K562 (cell line): ENCODE results near the gene PREX1.

Experiments
- EP300 ChIP-seq: IDR thresholded peaks from 2 replicates; pipeline ENCODE4 v1.6.1; 2012; ENCODE audit warnings: low read length, improper control_type of control experiment
- NCOA1 ChIP-seq: fragments of 450-650 bp; IDR thresholded peaks from 2 replicates; pipeline ENCODE4 v1.6.1; 2016; ENCODE audit warnings: low read depth
- NFATC3 ChIP-seq: fragments of 450-650 bp; IDR thresholded peaks from 2 replicates; pipeline ENCODE4 v1.6.1; 2017; ENCODE audit warnings: mild to moderate bottlenecking
- SETDB1 ChIP-seq: IDR thresholded peaks from one replicate; pipeline ENCODE4 v1.6.1; 2012; ENCODE audit warnings: low read length, control low read depth, inconsistent platforms
- SREBF1 ChIP-seq: fragments of 150-350 bp; IDR thresholded peaks from 2 replicates; pipeline ENCODE4 v1.6.1; 2014; ENCODE audit warnings: antibody characterized with exemption, low read depth, low read length, borderline replicate concordance
- YY1 ChIP-seq, 3 experiments: IDR thresholded peaks; 2 replicates each; pipeline ENCODE4 v1.6.1; 2011; ENCODE audit warnings: low read length in 2 of 3, mild to moderate bottlenecking in 2 of 3, moderate library complexity in 2 of 3, borderline replicate concordance in 1 of 3, control low read depth in 1 of 3, low read depth in 1 of 3; ENCODE audit not compliant: insufficient read depth in 3 of 3, insufficient replicate concordance in 2 of 3, control insufficient read depth in 1 of 3, insufficient read length in 1 of 3; ENCODE audit errors: extremely low read depth in 1 of 3
- ZBTB1 ChIP-seq: sonication (generic); formaldehyde crosslinking; IDR thresholded peaks from 2 replicates; pipeline ENCODE4 v1.8.1; 2023; ENCODE audit warnings: missing genetic modification reagents, low read depth, mild to moderate bottlenecking, borderline replicate concordance
- TF ChIP-seq, protein P1 (sequence below), 3 experiments: IDR thresholded peaks in 2 of 3; conservative IDR thresholded peaks in 1 of 3; 2 replicates each; pipeline ENCODE4 v1.5.1; 2011 to 2012; ENCODE audit warnings: low read length in 3 of 3, mild to moderate bottlenecking in 3 of 3, control low read depth in 2 of 3, improper control_type of control experiment in 1 of 3, inconsistent platforms in 1 of 3, low read depth in 1 of 3, mixed read lengths in 1 of 3, moderate library complexity in 1 of 3; ENCODE audit not compliant: insufficient read depth in 2 of 3
- TF ChIP-seq, protein P2 (sequence below): fragments of 250-450 bp; sonication (Bioruptor Pico); IDR thresholded peaks from 2 replicates; pipeline ENCODE4 v1.4.0; 2020; ENCODE audit warnings: mild to moderate bottlenecking, moderate library complexity, borderline replicate concordance
- TF ChIP-seq, protein P3 (sequence below), 2 experiments: fragments of 450-650 bp; IDR thresholded peaks; 2 replicates each; pipeline ENCODE4 v1.6.1; 2016
- TF ChIP-seq, protein P4 (sequence below): sonication (generic); formaldehyde crosslinking; IDR thresholded peaks from 2 replicates; pipeline ENCODE4 v1.8.0; 2023; ENCODE audit warnings: mild to moderate bottlenecking, missing genetic modification reagents
- TF ChIP-seq, protein P5 (sequence below), 2 experiments: fragments of 450-650 bp; formaldehyde crosslinking in 1 of 2; IDR thresholded peaks; 2 replicates each; pipeline versions ENCODE4 v1.4.0 to v1.6.1; 2014 to 2020; ENCODE audit warnings: mild to moderate bottlenecking in 2 of 2, borderline replicate concordance in 1 of 2, low read depth in 1 of 2
- TF ChIP-seq, protein P6 (sequence below): sonication (generic); formaldehyde crosslinking; IDR thresholded peaks from 2 replicates; pipeline ENCODE4 v1.5.0; 2020; ENCODE audit warnings: missing genetic modification reagents

DNA sequence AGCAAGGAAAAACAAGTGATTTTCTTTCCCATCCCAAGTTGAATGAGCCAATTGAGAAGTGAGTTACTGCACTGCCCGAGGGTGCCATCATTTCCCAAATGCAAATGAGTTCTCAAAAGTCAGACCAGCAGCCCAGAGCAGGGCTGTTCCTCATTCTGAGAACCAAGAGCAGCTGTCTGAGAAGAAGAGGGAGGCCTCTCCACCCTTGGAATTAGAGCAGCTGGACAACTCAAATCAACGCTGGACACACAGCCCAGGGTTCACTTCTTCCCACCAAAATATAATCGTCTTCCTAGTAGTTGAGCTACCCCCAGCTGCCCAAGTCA lies 4.6 kb upstream of the PREX1 start:
- TF ChIP-seq NFATC3: no peak
- TF ChIP-seq, protein P1, sequence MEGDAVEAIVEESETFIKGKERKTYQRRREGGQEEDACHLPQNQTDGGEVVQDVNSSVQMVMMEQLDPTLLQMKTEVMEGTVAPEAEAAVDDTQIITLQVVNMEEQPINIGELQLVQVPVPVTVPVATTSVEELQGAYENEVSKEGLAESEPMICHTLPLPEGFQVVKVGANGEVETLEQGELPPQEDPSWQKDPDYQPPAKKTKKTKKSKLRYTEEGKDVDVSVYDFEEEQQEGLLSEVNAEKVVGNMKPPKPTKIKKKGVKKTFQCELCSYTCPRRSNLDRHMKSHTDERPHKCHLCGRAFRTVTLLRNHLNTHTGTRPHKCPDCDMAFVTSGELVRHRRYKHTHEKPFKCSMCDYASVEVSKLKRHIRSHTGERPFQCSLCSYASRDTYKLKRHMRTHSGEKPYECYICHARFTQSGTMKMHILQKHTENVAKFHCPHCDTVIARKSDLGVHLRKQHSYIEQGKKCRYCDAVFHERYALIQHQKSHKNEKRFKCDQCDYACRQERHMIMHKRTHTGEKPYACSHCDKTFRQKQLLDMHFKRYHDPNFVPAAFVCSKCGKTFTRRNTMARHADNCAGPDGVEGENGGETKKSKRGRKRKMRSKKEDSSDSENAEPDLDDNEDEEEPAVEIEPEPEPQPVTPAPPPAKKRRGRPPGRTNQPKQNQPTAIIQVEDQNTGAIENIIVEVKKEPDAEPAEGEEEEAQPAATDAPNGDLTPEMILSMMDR (IDR thresholded peaks at IDR 0.05 in 2 of 3, conservative IDR thresholded peaks at IDR 0.05 in 1 of 3; ENCODE audit: insufficient read depth in 2 of 3, low read depth in 1 of 3, low read length in 3 of 3): no peak
- no peak for TF ChIP-seq SETDB1
- no peak for TF ChIP-seq SREBF1
- no peak for TF ChIP-seq NCOA1
- TF ChIP-seq EP300: no peak
- TF ChIP-seq, protein P2, sequence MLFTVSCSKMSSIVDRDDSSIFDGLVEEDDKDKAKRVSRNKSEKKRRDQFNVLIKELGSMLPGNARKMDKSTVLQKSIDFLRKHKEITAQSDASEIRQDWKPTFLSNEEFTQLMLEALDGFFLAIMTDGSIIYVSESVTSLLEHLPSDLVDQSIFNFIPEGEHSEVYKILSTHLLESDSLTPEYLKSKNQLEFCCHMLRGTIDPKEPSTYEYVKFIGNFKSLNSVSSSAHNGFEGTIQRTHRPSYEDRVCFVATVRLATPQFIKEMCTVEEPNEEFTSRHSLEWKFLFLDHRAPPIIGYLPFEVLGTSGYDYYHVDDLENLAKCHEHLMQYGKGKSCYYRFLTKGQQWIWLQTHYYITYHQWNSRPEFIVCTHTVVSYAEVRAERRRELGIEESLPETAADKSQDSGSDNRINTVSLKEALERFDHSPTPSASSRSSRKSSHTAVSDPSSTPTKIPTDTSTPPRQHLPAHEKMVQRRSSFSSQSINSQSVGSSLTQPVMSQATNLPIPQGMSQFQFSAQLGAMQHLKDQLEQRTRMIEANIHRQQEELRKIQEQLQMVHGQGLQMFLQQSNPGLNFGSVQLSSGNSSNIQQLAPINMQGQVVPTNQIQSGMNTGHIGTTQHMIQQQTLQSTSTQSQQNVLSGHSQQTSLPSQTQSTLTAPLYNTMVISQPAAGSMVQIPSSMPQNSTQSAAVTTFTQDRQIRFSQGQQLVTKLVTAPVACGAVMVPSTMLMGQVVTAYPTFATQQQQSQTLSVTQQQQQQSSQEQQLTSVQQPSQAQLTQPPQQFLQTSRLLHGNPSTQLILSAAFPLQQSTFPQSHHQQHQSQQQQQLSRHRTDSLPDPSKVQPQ (CRISPR knock-in tag): no peak
- TF ChIP-seq, protein P3, sequence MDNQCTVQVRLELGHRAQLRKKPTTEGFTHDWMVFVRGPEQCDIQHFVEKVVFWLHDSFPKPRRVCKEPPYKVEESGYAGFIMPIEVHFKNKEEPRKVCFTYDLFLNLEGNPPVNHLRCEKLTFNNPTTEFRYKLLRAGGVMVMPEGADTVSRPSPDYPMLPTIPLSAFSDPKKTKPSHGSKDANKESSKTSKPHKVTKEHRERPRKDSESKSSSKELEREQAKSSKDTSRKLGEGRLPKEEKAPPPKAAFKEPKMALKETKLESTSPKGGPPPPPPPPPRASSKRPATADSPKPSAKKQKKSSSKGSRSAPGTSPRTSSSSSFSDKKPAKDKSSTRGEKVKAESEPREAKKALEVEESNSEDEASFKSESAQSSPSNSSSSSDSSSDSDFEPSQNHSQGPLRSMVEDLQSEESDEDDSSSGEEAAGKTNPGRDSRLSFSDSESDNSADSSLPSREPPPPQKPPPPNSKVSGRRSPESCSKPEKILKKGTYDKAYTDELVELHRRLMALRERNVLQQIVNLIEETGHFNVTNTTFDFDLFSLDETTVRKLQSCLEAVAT (IDR thresholded peaks at IDR 0.05): no peak
- TF ChIP-seq, protein P4, sequence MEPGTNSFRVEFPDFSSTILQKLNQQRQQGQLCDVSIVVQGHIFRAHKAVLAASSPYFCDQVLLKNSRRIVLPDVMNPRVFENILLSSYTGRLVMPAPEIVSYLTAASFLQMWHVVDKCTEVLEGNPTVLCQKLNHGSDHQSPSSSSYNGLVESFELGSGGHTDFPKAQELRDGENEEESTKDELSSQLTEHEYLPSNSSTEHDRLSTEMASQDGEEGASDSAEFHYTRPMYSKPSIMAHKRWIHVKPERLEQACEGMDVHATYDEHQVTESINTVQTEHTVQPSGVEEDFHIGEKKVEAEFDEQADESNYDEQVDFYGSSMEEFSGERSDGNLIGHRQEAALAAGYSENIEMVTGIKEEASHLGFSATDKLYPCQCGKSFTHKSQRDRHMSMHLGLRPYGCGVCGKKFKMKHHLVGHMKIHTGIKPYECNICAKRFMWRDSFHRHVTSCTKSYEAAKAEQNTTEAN (CRISPR knock-in tag): no peak
- TF ChIP-seq YY1 (IDR thresholded peaks at IDR 0.05; ENCODE audit: borderline replicate concordance in 1 of 3, control insufficient read depth in 1 of 3, extremely low read depth in 1 of 3, insufficient read depth in 3 of 3, insufficient read length in 1 of 3, insufficient replicate concordance in 2 of 3, low read depth in 1 of 3, low read length in 2 of 3): no peak
- no peak for TF ChIP-seq ZBTB1
- TF ChIP-seq, protein P5, sequence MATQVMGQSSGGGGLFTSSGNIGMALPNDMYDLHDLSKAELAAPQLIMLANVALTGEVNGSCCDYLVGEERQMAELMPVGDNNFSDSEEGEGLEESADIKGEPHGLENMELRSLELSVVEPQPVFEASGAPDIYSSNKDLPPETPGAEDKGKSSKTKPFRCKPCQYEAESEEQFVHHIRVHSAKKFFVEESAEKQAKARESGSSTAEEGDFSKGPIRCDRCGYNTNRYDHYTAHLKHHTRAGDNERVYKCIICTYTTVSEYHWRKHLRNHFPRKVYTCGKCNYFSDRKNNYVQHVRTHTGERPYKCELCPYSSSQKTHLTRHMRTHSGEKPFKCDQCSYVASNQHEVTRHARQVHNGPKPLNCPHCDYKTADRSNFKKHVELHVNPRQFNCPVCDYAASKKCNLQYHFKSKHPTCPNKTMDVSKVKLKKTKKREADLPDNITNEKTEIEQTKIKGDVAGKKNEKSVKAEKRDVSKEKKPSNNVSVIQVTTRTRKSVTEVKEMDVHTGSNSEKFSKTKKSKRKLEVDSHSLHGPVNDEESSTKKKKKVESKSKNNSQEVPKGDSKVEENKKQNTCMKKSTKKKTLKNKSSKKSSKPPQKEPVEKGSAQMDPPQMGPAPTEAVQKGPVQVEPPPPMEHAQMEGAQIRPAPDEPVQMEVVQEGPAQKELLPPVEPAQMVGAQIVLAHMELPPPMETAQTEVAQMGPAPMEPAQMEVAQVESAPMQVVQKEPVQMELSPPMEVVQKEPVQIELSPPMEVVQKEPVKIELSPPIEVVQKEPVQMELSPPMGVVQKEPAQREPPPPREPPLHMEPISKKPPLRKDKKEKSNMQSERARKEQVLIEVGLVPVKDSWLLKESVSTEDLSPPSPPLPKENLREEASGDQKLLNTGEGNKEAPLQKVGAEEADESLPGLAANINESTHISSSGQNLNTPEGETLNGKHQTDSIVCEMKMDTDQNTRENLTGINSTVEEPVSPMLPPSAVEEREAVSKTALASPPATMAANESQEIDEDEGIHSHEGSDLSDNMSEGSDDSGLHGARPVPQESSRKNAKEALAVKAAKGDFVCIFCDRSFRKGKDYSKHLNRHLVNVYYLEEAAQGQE (IDR thresholded peaks at IDR 0.05; ENCODE audit: borderline replicate concordance): no peak
- TF ChIP-seq, protein P5 (CRISPR knock-in tag; IDR thresholded peaks at IDR 0.05; ENCODE audit: low read depth): no peak
- TF ChIP-seq, protein P6, sequence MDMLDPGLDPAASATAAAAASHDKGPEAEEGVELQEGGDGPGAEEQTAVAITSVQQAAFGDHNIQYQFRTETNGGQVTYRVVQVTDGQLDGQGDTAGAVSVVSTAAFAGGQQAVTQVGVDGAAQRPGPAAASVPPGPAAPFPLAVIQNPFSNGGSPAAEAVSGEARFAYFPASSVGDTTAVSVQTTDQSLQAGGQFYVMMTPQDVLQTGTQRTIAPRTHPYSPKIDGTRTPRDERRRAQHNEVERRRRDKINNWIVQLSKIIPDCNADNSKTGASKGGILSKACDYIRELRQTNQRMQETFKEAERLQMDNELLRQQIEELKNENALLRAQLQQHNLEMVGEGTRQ (CRISPR knock-in tag): no peak
